HepG2 (cell line): ENCODE measurements around the gene VAMP2. TPM values are rescaled to one million over a fixed set of nuclear protein-coding genes. Genes with fewer than 3 reads are reported as not detected.
A peak's percentile ranks its signal among the peaks of the same experiment; 100 is the strongest.

Experiments used
- ATF2 ChIP-seq: sonication (generic); formaldehyde crosslinking; IDR thresholded peaks from 2 replicates; pipeline ENCODE4 v1.4.0; 2020; ENCODE audit warnings: missing genetic modification reagents
- ATF6 ChIP-seq: sonication (generic); formaldehyde crosslinking; conservative IDR thresholded peaks from 2 replicates; pipeline ENCODE4 v1.4.0; 2020; ENCODE audit warnings: missing genetic modification reagents
- KDM2A ChIP-seq: sonication (generic); formaldehyde crosslinking; IDR thresholded peaks from 2 replicates; pipeline ENCODE4 v1.4.0; 2020; ENCODE audit warnings: low read depth, missing genetic modification reagents, borderline replicate concordance
- LRRFIP1 ChIP-seq: sonication (generic); formaldehyde crosslinking; conservative IDR thresholded peaks from 2 replicates; pipeline ENCODE4 v1.4.0; 2020; ENCODE audit warnings: missing genetic modification reagents
- NFYC ChIP-seq: IDR thresholded peaks from 2 replicates; pipeline ENCODE4 v1.6.1; 2016; ENCODE audit warnings: missing genetic modification reagents, missing compliant biosample characterization
- PITX1 ChIP-seq: sonication (generic); formaldehyde crosslinking; IDR thresholded peaks from 2 replicates; pipeline ENCODE4 v1.5.1; 2020; ENCODE audit warnings: mild to moderate bottlenecking, missing genetic modification reagents
- RAD51 ChIP-seq: fragments of 450-650 bp; IDR thresholded peaks from 2 replicates; pipeline ENCODE4 v1.6.1; 2016; ENCODE audit warnings: borderline replicate concordance
- RARA ChIP-seq: IDR thresholded peaks from 2 replicates; pipeline ENCODE4 v1.6.1; 2016; ENCODE audit warnings: missing genetic modification reagents, missing compliant biosample characterization
- RERE ChIP-seq: IDR thresholded peaks from 2 replicates; pipeline ENCODE4 v1.6.1; 2016; ENCODE audit warnings: low read depth, missing genetic modification reagents, missing compliant biosample characterization
- SNAPC5 ChIP-seq: sonication (generic); formaldehyde crosslinking; IDR thresholded peaks from 2 replicates; pipeline ENCODE4 v1.8.1; 2023; ENCODE audit warnings: mild to moderate bottlenecking, missing genetic modification reagents, borderline replicate concordance
- TBL1XR1 ChIP-seq: fragments of 150-350 bp; IDR thresholded peaks from 2 replicates; pipeline ENCODE4 v1.6.1; 2014; ENCODE audit warnings: borderline replicate concordance, low read length; ENCODE audit not compliant: partially characterized antibody
- WIZ ChIP-seq: sonication (generic); formaldehyde crosslinking; IDR thresholded peaks from 2 replicates; pipeline ENCODE4 v1.5.1; 2020; ENCODE audit warnings: mild to moderate bottlenecking, missing genetic modification reagents
- ZNF710 ChIP-seq: sonication (generic); formaldehyde crosslinking; IDR thresholded peaks from 2 replicates; pipeline ENCODE4 v1.5.0; 2020; ENCODE audit warnings: mild to moderate bottlenecking, missing genetic modification reagents, borderline replicate concordance
- ZNF780A ChIP-seq: sonication (generic); formaldehyde crosslinking; IDR thresholded peaks from 2 replicates; pipeline ENCODE4 v1.8.0; 2022; ENCODE audit warnings: mild to moderate bottlenecking, missing genetic modification reagents, moderate library complexity
- polyA plus RNA-seq, 8 experiments: library from polyadenylated mRNA; depleted of rRNA in 3 of 8; stranded (reverse) in 7 of 8; unstranded in 1 of 8; fragments of >200 nt; fragmentation: Illumina TruSeq in 4 of 8; extraction: Trizol in 4 of 8; gene quantifications; 2 replicates each; pipeline versions ENCODE4 v1.2.1 to v1.2.3, GENCODE V29; 2011 to 2016; ENCODE audit warnings: low read depth in 4 of 8, missing spikeins in 1 of 8, mixed read lengths in 1 of 8; ENCODE audit not compliant: insufficient read depth in 1 of 8
- total RNA-seq, 5 experiments: library from RNA; depleted of rRNA; stranded (reverse); fragments of >200 nt; fragmentation: Illumina TruSeq; extraction: Trizol; gene quantifications; 2 replicates each; pipeline ENCODE4 v1.2.3, GENCODE V29; 2016; ENCODE audit warnings: low read depth in 1 of 5

VAMP2 gene
- total and polyA plus RNA-seq, 2 of the 13 experiments (the other 11 are each of a cell fraction or from before 2014, with no cell fraction given) = 3.9 to 17.2 TPM

GRCh38 chr17:8163978-8164814, 1.4 kb upstream of the VAMP2 start (continued):
- TF ChIP-seq RARA (CRISPR knock-in tag) = peak; percentile 58; the same call in 1 of the 2 replicates
- peak; percentile 61 for TF ChIP-seq KDM2A
- no peak for TF ChIP-seq NFYC
- no peak for TF ChIP-seq LRRFIP1 (CRISPR knock-in tag)
- no peak for TF ChIP-seq ZNF780A (CRISPR knock-in tag)
- TF ChIP-seq ATF2 = 0 out of 2 replicates have a peak, but pooled peaks have one; percentile 19
- no peak for TF ChIP-seq SNAPC5
- no peak for TF ChIP-seq RAD51
- TF ChIP-seq ATF6 = no peak
- peak; percentile 50; the same call in 1 of the 2 replicates for TF ChIP-seq PITX1 (CRISPR knock-in tag)
- TF ChIP-seq RERE (CRISPR knock-in tag) = no peak
- TF ChIP-seq ZNF710 (CRISPR knock-in tag) = no peak
- no peak for TF ChIP-seq WIZ (CRISPR knock-in tag)
- TF ChIP-seq TBL1XR1 = no peak
